ENCODE results near the gene USP10. TPM values are rescaled to one million over a fixed set of nuclear protein-coding genes. Genes with fewer than 3 reads are reported as not detected.

USP10 gene
- total RNA-seq, 1 donor from 2014 or later, result 107 TPM

DNA sequence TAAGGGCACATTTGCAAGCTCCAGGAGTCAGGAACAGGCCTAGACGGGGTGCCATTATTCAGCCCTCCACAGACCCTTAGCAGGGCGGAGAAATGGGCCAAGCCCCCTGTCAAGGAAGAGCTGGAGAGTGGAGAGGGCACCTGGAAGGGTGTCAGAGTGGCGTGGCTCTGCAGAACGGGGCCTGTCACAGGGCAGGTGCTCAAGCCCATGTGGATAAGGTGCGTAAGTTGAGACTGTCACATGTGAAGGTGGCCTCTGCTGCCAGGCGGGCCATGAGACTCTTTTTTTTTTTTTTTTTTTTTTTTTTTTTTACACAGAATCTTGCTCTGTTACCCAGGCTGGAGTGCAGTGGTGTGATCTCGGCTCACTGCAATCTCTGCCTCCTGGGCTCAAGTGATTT lies 108.0 kb downstream of the USP10 start:
- Histone ChIP-seq H3K9me3 (ENCODE audit: insufficient read depth, low read depth, low read length) (peaks cover 2% of the 10 kb centered on the region), H3K36me3 (ENCODE audit: insufficient read depth, low read length) (no peaks in the 10 kb centered on the region)
- H3K4me1 Mint-ChIP-seq (ENCODE audit: low read depth, unreplicated experiment), result peaks cover 4% of the 10 kb centered on the region

DNA sequence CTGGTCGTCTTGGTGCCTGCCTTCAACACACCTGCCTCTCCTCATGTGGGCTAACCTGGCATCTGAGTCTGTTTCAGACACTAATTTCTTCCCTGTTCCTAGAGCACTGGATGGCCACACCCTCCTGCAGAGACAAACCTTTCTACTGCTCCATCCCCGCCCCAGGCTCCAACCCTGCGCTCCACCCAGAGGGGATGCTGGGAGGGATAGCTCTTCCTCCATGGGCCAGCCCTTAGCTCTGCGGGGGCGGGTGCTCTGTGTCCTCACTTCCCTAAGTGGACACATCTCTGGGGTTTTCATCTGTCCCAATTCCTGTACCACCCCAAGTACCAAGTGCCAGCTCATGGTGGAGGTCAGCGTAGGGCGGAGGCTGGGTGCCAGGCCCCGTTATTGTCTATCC lies 109.0 kb downstream of the USP10 start:
- no peaks in the 10 kb centered on the region for H3K36me3 Mint-ChIP-seq (ENCODE audit: low read depth, unreplicated experiment)
- TF ChIP-seq, protein P1, sequence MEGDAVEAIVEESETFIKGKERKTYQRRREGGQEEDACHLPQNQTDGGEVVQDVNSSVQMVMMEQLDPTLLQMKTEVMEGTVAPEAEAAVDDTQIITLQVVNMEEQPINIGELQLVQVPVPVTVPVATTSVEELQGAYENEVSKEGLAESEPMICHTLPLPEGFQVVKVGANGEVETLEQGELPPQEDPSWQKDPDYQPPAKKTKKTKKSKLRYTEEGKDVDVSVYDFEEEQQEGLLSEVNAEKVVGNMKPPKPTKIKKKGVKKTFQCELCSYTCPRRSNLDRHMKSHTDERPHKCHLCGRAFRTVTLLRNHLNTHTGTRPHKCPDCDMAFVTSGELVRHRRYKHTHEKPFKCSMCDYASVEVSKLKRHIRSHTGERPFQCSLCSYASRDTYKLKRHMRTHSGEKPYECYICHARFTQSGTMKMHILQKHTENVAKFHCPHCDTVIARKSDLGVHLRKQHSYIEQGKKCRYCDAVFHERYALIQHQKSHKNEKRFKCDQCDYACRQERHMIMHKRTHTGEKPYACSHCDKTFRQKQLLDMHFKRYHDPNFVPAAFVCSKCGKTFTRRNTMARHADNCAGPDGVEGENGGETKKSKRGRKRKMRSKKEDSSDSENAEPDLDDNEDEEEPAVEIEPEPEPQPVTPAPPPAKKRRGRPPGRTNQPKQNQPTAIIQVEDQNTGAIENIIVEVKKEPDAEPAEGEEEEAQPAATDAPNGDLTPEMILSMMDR (IDR thresholded peaks at IDR 0.05; ENCODE audit: insufficient read depth, low read depth, low read length), result no peak
- TF ChIP-seq EZH2 (IDR thresholded peaks at IDR 0.05; ENCODE audit: insufficient read depth, low read length), result no peak
- H2AFZ ChIP-seq (ENCODE audit: low read depth, low read length), result no peak overlapping the region
- H3K27me3 ChIP-seq (ENCODE audit: insufficient read depth, low read length), result peaks cover 4% of the 10 kb centered on the region
- H3K27me3 Mint-ChIP-seq (ENCODE audit: low read depth, unreplicated experiment), result peaks cover 30% of the 10 kb centered on the region
- H3K4me2 ChIP-seq (ENCODE audit: low read length), result no peak overlapping the region
- peaks cover 2% of the 10 kb centered on the region for H3K9me3 Mint-ChIP-seq (ENCODE audit: unreplicated experiment)
- H3K9me3 ChIP-seq (ENCODE audit: insufficient read depth, low read depth, low read length), result peaks cover 7% of the 10 kb centered on the region
- no peak overlapping the region for H3K4me3 ChIP-seq (ENCODE audit: insufficient read depth, low read depth, low read length)
- H3K27ac ChIP-seq (ENCODE audit: low read depth, low read length), result no peak overlapping the region
- no peak overlapping the region for H3K27ac Mint-ChIP-seq (ENCODE audit: unreplicated experiment)
- no peak overlapping the region for H3K9ac ChIP-seq (ENCODE audit: low read length)
- FAIRE-seq (no peak), DNase-seq (ENCODE audit: low read depth) (no peak)
- no peaks in the 10 kb centered on the region for H3K79me2 ChIP-seq (ENCODE audit: insufficient read depth, low read length)
- H3K4me1 ChIP-seq (ENCODE audit: insufficient read depth, low read length), result peaks cover 24% of the 10 kb centered on the region
- peaks cover 4% of the 10 kb centered on the region for H3K4me1 Mint-ChIP-seq (ENCODE audit: low read depth, unreplicated experiment)
- H3K4me3 Mint-ChIP-seq (ENCODE audit: unreplicated experiment), result no peak overlapping the region
- no peaks in the 10 kb centered on the region for H4K20me1 ChIP-seq (ENCODE audit: insufficient read depth, low read length)
- H3K36me3 ChIP-seq (ENCODE audit: insufficient read depth, low read length), result no peaks in the 10 kb centered on the region

More for the DNA sequence above, 108.0 kb downstream of the USP10 start:
- Histone ChIP-seq H3K27ac (ENCODE audit: low read depth, low read length) (no peak overlapping the region), H3K27me3 (ENCODE audit: insufficient read depth, low read length) (peaks cover 4% of the 10 kb centered on the region), H3K9ac (ENCODE audit: low read length) (no peak overlapping the region), H3K4me1 (ENCODE audit: insufficient read depth, low read length) (peaks cover 24% of the 10 kb centered on the region), H4K20me1 (ENCODE audit: insufficient read depth, low read length) (no peaks in the 10 kb centered on the region), H3K4me3 (ENCODE audit: insufficient read depth, low read depth, low read length) (no peak overlapping the region), H3K79me2 (ENCODE audit: insufficient read depth, low read length) (no peaks in the 10 kb centered on the region), H2AFZ (ENCODE audit: low read depth, low read length) (no peak overlapping the region), H3K4me2 (ENCODE audit: low read length) (no peak overlapping the region)
- no peaks in the 10 kb centered on the region for H3K36me3 Mint-ChIP-seq (ENCODE audit: low read depth, unreplicated experiment)
- FAIRE-seq (no peak), DNase-seq (ENCODE audit: low read depth) (no peak)
- H3K9me3 Mint-ChIP-seq (ENCODE audit: unreplicated experiment), result peaks cover 7% of the 10 kb centered on the region
- no peak overlapping the region for H3K4me3 Mint-ChIP-seq (ENCODE audit: unreplicated experiment)
- no peak overlapping the region for H3K27ac Mint-ChIP-seq (ENCODE audit: unreplicated experiment)
- peaks cover 19% of the 10 kb centered on the region for H3K27me3 Mint-ChIP-seq (ENCODE audit: low read depth, unreplicated experiment)
- TF ChIP-seq, protein P1 (IDR thresholded peaks at IDR 0.05; ENCODE audit: insufficient read depth, low read depth, low read length), result no peak

DNA sequence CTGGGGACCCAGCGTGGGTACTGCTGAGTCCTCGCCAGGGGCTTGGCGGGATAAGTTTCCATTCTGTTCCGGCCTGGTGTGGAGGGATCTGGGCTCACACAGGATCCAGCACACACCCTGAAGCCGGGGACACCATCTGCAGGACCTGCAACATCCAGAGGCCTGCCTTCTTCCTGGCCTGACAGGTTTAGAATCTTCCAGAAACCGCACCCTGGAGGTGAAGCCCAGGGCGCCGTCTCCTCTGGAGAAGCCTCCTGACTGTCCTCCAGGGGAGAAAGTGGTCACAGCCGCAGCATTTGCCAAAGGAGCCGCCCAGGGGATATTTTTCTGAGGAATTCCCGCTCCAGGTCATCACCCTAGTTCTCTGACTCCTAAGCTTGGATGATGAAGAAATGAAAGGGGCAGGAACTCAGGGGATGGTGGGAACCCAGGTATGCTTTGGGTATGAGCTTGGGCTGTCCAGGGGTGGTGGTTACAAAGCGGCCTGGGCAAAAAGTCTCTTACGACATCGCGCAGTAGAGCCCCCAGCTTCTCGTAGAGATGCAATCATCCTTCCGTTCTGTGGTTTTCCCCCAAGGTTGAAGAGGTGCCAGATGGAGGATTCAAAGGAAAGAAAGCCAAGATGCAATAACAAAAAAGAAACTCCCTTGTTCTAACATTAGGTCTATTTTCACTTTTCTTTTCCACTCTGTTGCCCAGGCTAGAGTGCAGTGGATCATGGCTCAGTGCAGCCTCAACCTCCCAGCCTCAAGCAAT lies 110.9 kb downstream of the USP10 start:
- Histone ChIP-seq H3K4me3 (ENCODE audit: insufficient read depth, low read depth, low read length) (no peak overlapping the region), H3K9me3 (ENCODE audit: insufficient read depth, low read depth, low read length) (peaks cover 8% of the 10 kb centered on the region), H3K79me2 (ENCODE audit: insufficient read depth, low read length) (no peaks in the 10 kb centered on the region), H4K20me1 (ENCODE audit: insufficient read depth, low read length) (no peaks in the 10 kb centered on the region), H3K4me1 (ENCODE audit: insufficient read depth, low read length) (peaks cover 24% of the 10 kb centered on the region), H3K36me3 (ENCODE audit: insufficient read depth, low read length) (no peaks in the 10 kb centered on the region), H3K4me2 (ENCODE audit: low read length) (no peak overlapping the region), H2AFZ (ENCODE audit: low read depth, low read length) (no peak overlapping the region), H3K27me3 (ENCODE audit: insufficient read depth, low read length) (peaks cover 4% of the 10 kb centered on the region), H3K9ac (ENCODE audit: low read length) (no peak overlapping the region), H3K27ac (ENCODE audit: low read depth, low read length) (no peak overlapping the region)
- Mint-ChIP-seq H3K27me3 (ENCODE audit: low read depth, unreplicated experiment) (peaks cover 45% of the 10 kb centered on the region), H3K4me1 (ENCODE audit: low read depth, unreplicated experiment) (peaks cover 4% of the 10 kb centered on the region), H3K4me3 (ENCODE audit: unreplicated experiment) (no peak overlapping the region), H3K27ac (ENCODE audit: unreplicated experiment) (no peak overlapping the region), H3K36me3 (ENCODE audit: low read depth, unreplicated experiment) (no peaks in the 10 kb centered on the region), H3K9me3 (ENCODE audit: unreplicated experiment) (peaks cover 3% of the 10 kb centered on the region)
- peak; percentile 83 for DNase-seq (ENCODE audit: low read depth)
- no peak for TF ChIP-seq EZH2 (IDR thresholded peaks at IDR 0.05; ENCODE audit: insufficient read depth, low read length)
- TF ChIP-seq, protein P1 (IDR thresholded peaks at IDR 0.05; ENCODE audit: insufficient read depth, low read depth, low read length), result no peak
- FAIRE-seq, result no peak
